Measurements from ENCODE around the gene GPR132.

DNA sequence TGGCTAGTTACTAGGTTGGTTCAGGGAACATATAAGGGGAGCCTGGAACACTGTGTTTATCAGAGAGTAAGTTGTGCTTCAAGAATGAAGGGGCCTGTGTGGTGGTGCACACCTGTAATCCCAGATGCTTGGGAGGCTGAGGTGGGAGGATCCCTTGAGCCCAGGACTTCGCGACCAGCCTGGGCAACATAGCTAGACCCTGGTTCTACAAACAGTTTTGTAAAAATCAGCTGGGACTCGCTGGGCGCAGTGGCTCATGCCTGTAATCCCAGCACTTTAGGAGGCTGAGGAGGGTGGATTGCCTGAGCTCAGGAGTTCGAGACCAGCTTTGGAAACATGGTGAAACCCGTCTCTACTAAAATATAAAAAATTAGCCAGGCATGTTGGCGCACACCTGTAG, 42.1 kb upstream of the GPR132 start:
- TF ChIP-seq POLR2A (IDR thresholded peaks at IDR 0.05) (no peak), POLR2AphosphoS5 (IDR thresholded peaks at IDR 0.05) (no peak), EP300 (IDR thresholded peaks at IDR 0.05) (no peak)
- TF ChIP-seq, protein P1, sequence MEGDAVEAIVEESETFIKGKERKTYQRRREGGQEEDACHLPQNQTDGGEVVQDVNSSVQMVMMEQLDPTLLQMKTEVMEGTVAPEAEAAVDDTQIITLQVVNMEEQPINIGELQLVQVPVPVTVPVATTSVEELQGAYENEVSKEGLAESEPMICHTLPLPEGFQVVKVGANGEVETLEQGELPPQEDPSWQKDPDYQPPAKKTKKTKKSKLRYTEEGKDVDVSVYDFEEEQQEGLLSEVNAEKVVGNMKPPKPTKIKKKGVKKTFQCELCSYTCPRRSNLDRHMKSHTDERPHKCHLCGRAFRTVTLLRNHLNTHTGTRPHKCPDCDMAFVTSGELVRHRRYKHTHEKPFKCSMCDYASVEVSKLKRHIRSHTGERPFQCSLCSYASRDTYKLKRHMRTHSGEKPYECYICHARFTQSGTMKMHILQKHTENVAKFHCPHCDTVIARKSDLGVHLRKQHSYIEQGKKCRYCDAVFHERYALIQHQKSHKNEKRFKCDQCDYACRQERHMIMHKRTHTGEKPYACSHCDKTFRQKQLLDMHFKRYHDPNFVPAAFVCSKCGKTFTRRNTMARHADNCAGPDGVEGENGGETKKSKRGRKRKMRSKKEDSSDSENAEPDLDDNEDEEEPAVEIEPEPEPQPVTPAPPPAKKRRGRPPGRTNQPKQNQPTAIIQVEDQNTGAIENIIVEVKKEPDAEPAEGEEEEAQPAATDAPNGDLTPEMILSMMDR (IDR thresholded peaks at IDR 0.05): no peak
